ENCODE data around the gene IGFLR1.
"Not testable (repeated sequence)": the region's sequence is repeated elsewhere in the genome, so short reads cannot be mapped to it uniquely, and the experiment has no call there.

IGFLR1 gene

DNA sequence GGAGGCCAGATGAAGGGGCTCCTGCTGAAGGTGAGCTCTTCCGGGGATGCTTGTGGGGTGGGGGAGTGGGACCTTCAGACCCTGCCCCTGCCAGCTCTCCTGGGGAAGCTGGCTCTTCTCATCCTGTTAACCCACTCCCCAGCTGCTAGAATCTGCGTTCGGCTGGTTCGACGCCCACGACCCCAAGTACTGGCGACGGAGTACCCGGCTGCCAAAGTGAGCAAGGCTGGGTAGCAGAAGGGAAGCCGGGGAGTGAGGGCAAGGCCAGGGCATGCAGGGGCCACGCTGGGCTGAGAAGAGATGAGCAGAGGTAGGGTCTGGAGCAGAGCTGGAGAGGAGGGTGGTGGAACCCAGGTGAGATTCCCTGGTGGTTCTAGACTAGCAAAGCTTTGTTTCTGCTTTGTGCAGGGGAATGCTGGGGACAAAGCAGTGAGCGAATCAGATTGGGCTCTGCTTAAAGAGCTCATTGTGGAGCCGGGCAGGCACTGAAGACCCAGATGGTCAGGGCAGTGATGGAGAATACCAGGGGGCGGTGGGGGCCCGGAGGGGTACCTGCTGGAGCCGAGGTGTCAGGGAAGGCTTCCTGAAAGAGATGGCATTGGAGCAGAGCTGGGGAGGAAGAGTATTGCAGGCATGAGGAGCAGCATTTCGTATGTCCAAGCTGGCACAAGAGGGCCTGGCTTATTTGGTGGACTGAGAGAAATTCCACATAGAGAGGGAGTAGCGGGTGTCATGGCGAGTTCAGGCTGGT is 14.1 kb downstream of the IGFLR1 start:
- H3K4me3 ChIP-seq (ENCODE audit: low read depth in 1 of 2, low read length in 1 of 2): no peak overlapping the region
- H3K27me3 ChIP-seq: no peaks in the 10 kb centered on the region
- TF ChIP-seq, protein P1, sequence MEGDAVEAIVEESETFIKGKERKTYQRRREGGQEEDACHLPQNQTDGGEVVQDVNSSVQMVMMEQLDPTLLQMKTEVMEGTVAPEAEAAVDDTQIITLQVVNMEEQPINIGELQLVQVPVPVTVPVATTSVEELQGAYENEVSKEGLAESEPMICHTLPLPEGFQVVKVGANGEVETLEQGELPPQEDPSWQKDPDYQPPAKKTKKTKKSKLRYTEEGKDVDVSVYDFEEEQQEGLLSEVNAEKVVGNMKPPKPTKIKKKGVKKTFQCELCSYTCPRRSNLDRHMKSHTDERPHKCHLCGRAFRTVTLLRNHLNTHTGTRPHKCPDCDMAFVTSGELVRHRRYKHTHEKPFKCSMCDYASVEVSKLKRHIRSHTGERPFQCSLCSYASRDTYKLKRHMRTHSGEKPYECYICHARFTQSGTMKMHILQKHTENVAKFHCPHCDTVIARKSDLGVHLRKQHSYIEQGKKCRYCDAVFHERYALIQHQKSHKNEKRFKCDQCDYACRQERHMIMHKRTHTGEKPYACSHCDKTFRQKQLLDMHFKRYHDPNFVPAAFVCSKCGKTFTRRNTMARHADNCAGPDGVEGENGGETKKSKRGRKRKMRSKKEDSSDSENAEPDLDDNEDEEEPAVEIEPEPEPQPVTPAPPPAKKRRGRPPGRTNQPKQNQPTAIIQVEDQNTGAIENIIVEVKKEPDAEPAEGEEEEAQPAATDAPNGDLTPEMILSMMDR (IDR thresholded peaks at IDR 0.05): no peak
- peaks cover 100% of the 10 kb centered on the region for H3K36me3 ChIP-seq
- no peaks in the 10 kb centered on the region for H3K4me1 ChIP-seq (ENCODE audit: control insufficient read depth in 1 of 2, insufficient read depth in 1 of 2, low read depth in 1 of 2, low read length in 1 of 2)
- no peak overlapping the region for H3K27ac ChIP-seq
- no peaks in the 10 kb centered on the region for H3K9me3 ChIP-seq

DNA sequence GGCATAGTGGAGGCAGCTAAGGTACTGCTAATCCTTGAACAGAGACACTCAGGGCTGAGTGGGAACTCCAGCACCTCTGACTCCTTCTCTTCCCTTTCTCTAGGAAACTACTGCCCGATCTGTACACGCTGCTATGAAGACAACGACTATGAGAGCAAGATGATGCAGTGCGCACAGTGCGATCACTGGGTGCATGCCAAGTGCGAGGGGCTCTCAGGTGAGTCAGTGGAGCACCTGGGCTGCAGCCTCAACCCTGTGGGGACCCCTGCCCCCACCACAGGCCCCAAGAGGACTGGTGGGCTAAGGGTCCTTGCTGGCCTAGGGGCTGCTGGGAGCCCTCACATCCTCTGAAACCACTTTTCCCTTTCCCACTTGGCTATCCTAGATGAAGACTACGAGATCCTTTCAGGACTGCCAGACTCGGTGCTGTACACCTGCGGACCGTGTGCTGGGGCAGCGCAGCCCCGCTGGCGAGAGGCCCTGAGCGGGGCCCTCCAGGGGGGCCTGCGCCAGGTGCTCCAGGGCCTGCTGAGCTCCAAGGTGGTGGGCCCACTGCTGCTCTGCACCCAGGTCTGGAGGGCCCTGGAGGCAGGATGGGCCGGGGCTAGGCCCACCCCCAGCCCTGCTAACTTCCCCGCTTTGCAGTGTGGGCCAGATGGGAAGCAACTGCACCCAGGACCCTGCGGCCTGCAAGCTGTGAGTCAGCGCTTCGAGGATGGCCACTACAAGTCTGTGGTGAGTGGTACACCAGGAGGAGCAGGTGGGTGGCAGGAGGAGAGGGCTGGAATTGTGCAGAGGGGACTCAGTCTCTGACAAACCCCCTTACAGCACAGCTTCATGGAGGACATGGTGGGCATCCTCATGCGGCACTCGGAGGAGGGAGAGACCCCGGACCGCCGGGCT is 14.9 kb downstream of the IGFLR1 start:
- no peak overlapping the region for H3K4me3 ChIP-seq (ENCODE audit: low read depth in 1 of 2, low read length in 1 of 2)

DNA sequence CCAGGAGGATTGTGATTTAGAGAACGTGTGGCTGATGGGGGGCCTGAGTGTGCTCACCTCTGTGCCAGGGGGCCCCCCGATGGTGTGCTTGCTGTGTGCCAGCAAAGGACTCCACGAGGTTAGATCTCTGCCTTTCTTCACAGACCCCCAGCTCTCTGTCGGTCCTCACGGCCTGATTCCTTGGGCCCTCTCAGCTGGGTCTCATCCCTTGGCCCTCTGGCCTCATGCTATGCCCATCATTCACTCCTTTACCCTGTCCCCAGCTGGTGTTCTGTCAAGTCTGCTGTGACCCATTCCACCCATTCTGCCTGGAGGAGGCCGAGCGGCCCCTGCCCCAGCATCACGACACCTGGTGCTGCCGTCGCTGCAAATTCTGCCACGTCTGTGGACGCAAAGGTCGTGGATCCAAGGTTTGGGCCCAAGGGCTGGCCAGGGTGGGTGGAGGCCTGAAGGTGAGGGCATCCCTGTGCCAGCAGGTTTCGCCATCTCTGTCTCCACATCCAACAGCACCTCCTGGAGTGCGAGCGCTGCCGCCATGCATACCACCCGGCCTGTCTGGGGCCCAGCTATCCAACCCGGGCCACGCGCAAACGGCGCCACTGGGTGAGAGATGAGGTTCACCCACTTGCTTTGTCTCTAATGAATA is 16.9 kb downstream of the IGFLR1 start:
- H3K9me3 ChIP-seq: no peaks in the 10 kb centered on the region
- peaks cover 100% of the 10 kb centered on the region for H3K36me3 ChIP-seq
- no peaks in the 10 kb centered on the region for H3K4me1 ChIP-seq (ENCODE audit: control insufficient read depth in 1 of 2, insufficient read depth in 1 of 2, low read depth in 1 of 2, low read length in 1 of 2)
- H3K27me3 ChIP-seq: no peaks in the 10 kb centered on the region
- no peak overlapping the region for H3K4me3 ChIP-seq (ENCODE audit: low read depth in 1 of 2, low read length in 1 of 2)
- TF ChIP-seq, protein P1 (IDR thresholded peaks at IDR 0.05): no peak
- H3K27ac ChIP-seq: no peak overlapping the region

More for the DNA sequence above, 14.9 kb downstream of the IGFLR1 start:
- Histone ChIP-seq H3K27me3 (no peaks in the 10 kb centered on the region), H3K9me3 (no peaks in the 10 kb centered on the region), H3K36me3 (peaks cover 100% of the 10 kb centered on the region), H3K27ac (no peak overlapping the region), H3K4me1 (ENCODE audit: control insufficient read depth in 1 of 2, insufficient read depth in 1 of 2, low read depth in 1 of 2, low read length in 1 of 2) (no peaks in the 10 kb centered on the region)
- TF ChIP-seq, protein P1 (IDR thresholded peaks at IDR 0.05): no peak

DNA sequence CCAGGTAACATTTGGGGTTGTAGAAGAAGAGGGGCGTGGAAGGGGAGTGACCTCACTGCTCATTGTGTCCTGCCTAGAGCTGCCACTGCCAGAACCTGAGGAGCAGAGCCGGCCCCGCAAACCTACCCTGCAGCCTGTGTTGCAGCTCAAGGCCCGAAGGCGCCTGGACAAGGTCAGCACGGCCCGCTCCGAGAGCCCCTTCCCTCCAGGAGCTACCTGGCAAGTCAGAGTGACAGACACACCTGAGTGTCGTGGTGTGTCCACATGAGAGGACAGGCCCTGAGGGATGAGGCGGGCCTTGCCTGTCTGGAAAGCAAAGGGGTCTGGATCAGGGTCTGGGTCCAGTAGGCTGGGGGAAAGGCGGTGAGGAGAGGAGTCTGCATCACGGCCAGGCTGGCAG is 17.7 kb downstream of the IGFLR1 start:
- H3K36me3 ChIP-seq: peaks cover 100% of the 10 kb centered on the region
- no peak overlapping the region for H3K4me3 ChIP-seq (ENCODE audit: low read depth in 1 of 2, low read length in 1 of 2)

DNA sequence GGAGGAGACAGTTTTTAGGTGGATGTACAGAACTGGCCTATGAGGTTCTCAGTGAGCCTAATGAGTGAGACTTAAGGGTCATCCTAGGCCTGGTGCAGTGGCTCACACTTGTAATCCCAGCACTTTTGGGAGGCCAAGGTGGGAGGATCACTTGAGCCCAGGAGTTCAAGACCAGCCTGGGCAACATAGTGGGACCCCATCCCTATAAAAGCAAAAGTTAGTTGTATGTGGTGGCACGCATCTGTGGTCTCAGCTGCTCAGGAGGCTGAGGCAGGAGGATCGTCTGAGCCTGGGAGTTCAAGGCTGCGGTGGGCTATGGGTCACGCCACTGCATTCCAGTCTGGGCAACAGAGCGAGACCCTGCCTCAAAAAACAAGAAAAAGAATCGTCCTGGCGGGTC is 18.1 kb downstream of the IGFLR1 start:
- not testable (repeated sequence) for H3K27ac ChIP-seq; H3K4me3 ChIP-seq (ENCODE audit: low read depth in 1 of 2, low read length in 1 of 2); H3K9me3 ChIP-seq; H3K4me1 ChIP-seq (ENCODE audit: control insufficient read depth in 1 of 2, insufficient read depth in 1 of 2, low read depth in 1 of 2, low read length in 1 of 2); H3K27me3 ChIP-seq
- H3K36me3 ChIP-seq: peaks cover 97% of the 10 kb centered on the region

More for the DNA sequence above, 17.7 kb downstream of the IGFLR1 start:
- Histone ChIP-seq H3K4me1 (ENCODE audit: control insufficient read depth in 1 of 2, insufficient read depth in 1 of 2, low read depth in 1 of 2, low read length in 1 of 2) (peaks cover 0 to 1% of the 10 kb centered on the region in 2 experiments), H3K27me3 (no peaks in the 10 kb centered on the region), H3K9me3 (no peaks in the 10 kb centered on the region), H3K27ac (no peak overlapping the region)
- TF ChIP-seq, protein P1 (IDR thresholded peaks at IDR 0.05): no peak

Data from neutrophil (primary cell).